T-cell (primary cell): ENCODE measurements around the gene RNF121. TPM values are rescaled to one million over a fixed set of nuclear protein-coding genes. Genes with fewer than 3 reads are reported as not detected.

ENCODE experiments used
- ATAC-seq, 4 experiments: fragments of 200-7000 bp in 3 of 4; fragments of 150-1000 bp in 1 of 4; cut with Tn5 transposase; replicated peaks in 1 of 4; 1 replicate in 3 of 4; 2 replicates in 1 of 4; pipeline ENCODE4 v1.10.0; 2021; ENCODE audit warnings: moderate library complexity in 3 of 4, mild to moderate bottlenecking in 2 of 4, moderate number of reproducible peaks in 1 of 4
- CTCF ChIA-PET, 2 donors: fragments of 300-600 bp; sonication (Branson Sonifier 250); formaldehyde crosslinking; loops; one replicate each; lab custom pipeline; 2022; ENCODE audit warnings: antibody characterized with exemption in 2 of 2; lab: Charles Lee
- POLR2A ChIA-PET, 2 donors: fragments of 300-600 bp; sonication (Branson Sonifier 250); formaldehyde crosslinking; loops; one replicate each; lab custom pipeline; 2022; ENCODE audit warnings: antibody characterized with exemption in 2 of 2; lab: Charles Lee
- DNase-seq, 35 experiments: peaks; one replicate each; pipeline versions ENCODE4 v3.0.0 to v3.0.0-alpha.2; 2013 to 2023
- H3K27ac ChIP-seq: one replicate; pipeline ENCODE4 v1.5.1; 2013; ENCODE audit warnings: low read length
- H3K27me3 ChIP-seq, 2 experiments: replicated peaks in 1 of 2; 1 replicate in 1 of 2; 2 replicates in 1 of 2; pipeline versions ENCODE4 v1.6.1 to v1.7.0; 2013; ENCODE audit warnings: low read length in 1 of 2, mixed read lengths in 1 of 2; ENCODE audit not compliant: control insufficient read depth in 2 of 2, insufficient read depth in 2 of 2; ENCODE audit errors: extremely low read depth in 1 of 2
- H3K36me3 ChIP-seq, 2 donors: 1 replicate in 1 of 2; 2 replicates in 1 of 2; pipeline versions ENCODE4 v1.6.1 to v1.7.0; 2013; ENCODE audit warnings: low read length in 1 of 2; ENCODE audit not compliant: control insufficient read depth in 2 of 2, insufficient read depth in 1 of 2; ENCODE audit errors: extremely low read depth in 1 of 2
- H3K4me1 ChIP-seq, 2 experiments: 1 replicate in 1 of 2; 2 replicates in 1 of 2; pipeline versions ENCODE4 v1.6.1 to v1.7.0; 2013; ENCODE audit warnings: low read length in 2 of 2, mixed read lengths in 1 of 2; ENCODE audit not compliant: insufficient read depth in 2 of 2, control insufficient read depth in 1 of 2; ENCODE audit errors: extremely low read depth in 1 of 2
- H3K4me3 ChIP-seq, 2 donors: 1 replicate in 1 of 2; 2 replicates in 1 of 2; pipeline versions ENCODE4 v1.5.1 to v1.7.0; 2013; ENCODE audit warnings: mild to moderate bottlenecking in 2 of 2, low read length in 1 of 2, moderate library complexity in 1 of 2; ENCODE audit not compliant: control insufficient read depth in 1 of 2; ENCODE audit errors: extremely low read depth in 1 of 2
- H3K9me3 ChIP-seq: 2 replicates; pipeline ENCODE4 v1.7.0; 2013
- H3K27ac Mint-ChIP-seq, 2 donors: one replicate each; pipeline ENCODE4 v1.8.0; 2020 to 2021; ENCODE audit warnings: mild to moderate bottlenecking in 2 of 2, mixed read lengths in 2 of 2
- H3K27me3 Mint-ChIP-seq, 2 donors: one replicate each; pipeline ENCODE4 v1.8.0; 2021 to 2022; ENCODE audit warnings: mixed read lengths in 2 of 2
- H3K36me3 Mint-ChIP-seq: one replicate; pipeline ENCODE4 v1.8.0; 2021; ENCODE audit warnings: mixed read lengths
- H3K4me1 Mint-ChIP-seq, 3 donors: one replicate each; pipeline ENCODE4 v1.8.0; 2020 to 2022; ENCODE audit warnings: mixed read lengths in 3 of 3, mild to moderate bottlenecking in 1 of 3
- H3K4me3 Mint-ChIP-seq, 3 donors: one replicate each; pipeline ENCODE4 v1.8.0; 2020 to 2022; ENCODE audit warnings: mild to moderate bottlenecking in 3 of 3, mixed read lengths in 3 of 3, moderate library complexity in 3 of 3
- H3K9me3 Mint-ChIP-seq, 3 donors: one replicate each; pipeline ENCODE4 v1.8.0; 2020 to 2022; ENCODE audit warnings: mixed read lengths in 3 of 3
- WGBS: methylation state at CpG from one replicate; pipeline ENCODE4 v1.1.5; 2013; ENCODE audit warnings: missing lambda C conversion rate; ENCODE audit not compliant: insufficient coverage; 5-methylcytosine and 5-hydroxymethylcytosine counted together
- total RNA-seq, 35 experiments: library from RNA in 6 of 35; stranded (reverse) in 6 of 35; fragments of 120-200 nt in 1 of 35; gene quantifications; one replicate each; pipeline versions ENCODE4 v1.2.1 to v1.2.4 and lab custom pipeline; 2013 to 2026

Gene RNF121
- total RNA-seq, 5 donors from 2014 or later (not counting 1 experiment from before 2014, with no cell fraction given), result 23.9 to 29.1 (median 24.8) TPM

GRCh38 chr11:71977743-71978418, 49.0 kb downstream of the RNF121 start:
- Mint-ChIP-seq H3K27ac (no peak overlapping the region), H3K27me3 (no peaks in the 10 kb centered on the region), H3K4me1 (peaks cover 0 to 4% (median 0%) of the 10 kb centered on the region in 3 donors), H3K36me3 (peaks cover 13% of the 10 kb centered on the region), H3K4me3 (no peak overlapping the region), H3K9me3 (no peaks in the 10 kb centered on the region)
- ATAC-seq, result peak; percentile 52 to 63 (median 57)
- ChIA-PET POLR2A (interaction anchor here in 1 of 2 donors (0.6 kb wide), 1 partner anchor 90 kb away, joined by 3 read pairs; no protein-coding TSS in a partner anchor), CTCF (interaction anchor here (0.6 to 4.0 kb wide), 12 partner anchors 10 to 453 kb away, joined by 3 to 22 read pairs (median 5); partner anchors contain the start of gene RNF121 (in 1 of the 2))
- Histone ChIP-seq H3K36me3 (peaks cover 2 to 18% of the 10 kb centered on the region in 2 donors), H3K27ac (no peak overlapping the region), H3K4me1 (no peaks in the 10 kb centered on the region), H3K4me3 (no peak overlapping the region), H3K27me3 (no peaks in the 10 kb centered on the region), H3K9me3 (no peaks in the 10 kb centered on the region)
- peak in 29 of 35 experiments; percentile 15 to 73 (median 40) for DNase-seq
- 65% methylated on average over 3 of the region's 7 CpGs for WGBS

DNA sequence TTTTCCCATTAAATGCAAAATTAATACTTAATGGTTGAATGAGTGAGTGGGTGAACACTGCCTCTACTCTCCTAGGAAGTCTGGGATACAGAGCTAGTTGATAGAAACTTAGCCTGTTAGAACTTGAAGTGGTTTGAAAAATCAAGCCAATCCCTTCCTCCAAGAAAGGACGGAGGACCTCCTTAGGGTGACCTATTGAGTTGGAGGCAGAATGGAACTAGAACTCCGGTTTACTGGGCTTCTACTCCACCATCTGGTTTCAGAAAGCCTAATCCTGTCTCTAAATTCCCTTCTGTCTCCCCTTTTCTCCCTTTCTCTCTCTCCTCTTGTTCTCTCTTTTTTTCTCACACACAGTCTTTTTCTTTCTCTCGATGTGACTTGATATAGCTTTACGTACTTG, 50.2 kb downstream of the RNF121 start:
- Mint-ChIP-seq H3K36me3 (peaks cover 23% of the 10 kb centered on the region), H3K27ac (no peak overlapping the region)

DNA sequence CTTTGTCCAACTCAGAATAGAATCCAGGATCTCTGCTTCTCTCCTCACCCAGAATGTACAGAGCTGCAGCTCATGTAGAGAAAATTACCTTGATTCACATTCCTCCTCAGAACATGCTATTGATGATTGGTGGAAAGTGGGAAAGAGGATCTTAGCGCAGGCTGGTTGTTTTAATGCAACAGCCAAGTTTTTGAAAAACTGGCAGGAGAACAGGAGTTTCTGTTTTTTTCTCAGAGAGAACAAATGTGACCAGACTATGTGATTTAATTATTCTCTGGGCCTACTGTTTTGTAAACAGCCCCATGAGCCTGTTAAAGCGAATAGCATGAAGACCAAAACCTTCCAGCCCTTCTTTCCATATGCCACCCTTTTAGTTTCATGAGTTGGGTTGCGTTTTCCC, 50.8 kb downstream of the RNF121 start:
- Histone ChIP-seq H3K4me3 (no peak overlapping the region), H3K27ac (no peak overlapping the region), H3K36me3 (peaks cover 2 to 17% of the 10 kb centered on the region in 2 donors), H3K9me3 (no peaks in the 10 kb centered on the region), H3K27me3 (no peaks in the 10 kb centered on the region), H3K4me1 (no peaks in the 10 kb centered on the region)
- CTCF ChIA-PET, result interaction anchor here (0.6 to 4.0 kb wide), 3 partner anchors 20 to 167 kb away, joined by 3 to 22 read pairs (median 3); no protein-coding TSS in a partner anchor
- Mint-ChIP-seq H3K27ac (no peak overlapping the region), H3K27me3 (no peaks in the 10 kb centered on the region), H3K4me1 (peaks cover 0 to 4% (median 0%) of the 10 kb centered on the region in 3 donors), H3K9me3 (no peaks in the 10 kb centered on the region), H3K36me3 (peaks cover 23% of the 10 kb centered on the region), H3K4me3 (no peak overlapping the region)
- no peak for DNase-seq
- WGBS, result 100% methylated on average over 1 of the region's 3 CpGs
- ATAC-seq, result no peak
- POLR2A ChIA-PET, result interaction anchor here in 1 of 2 donors (0.6 kb wide), 1 partner anchor 67 kb away, joined by 5 read pairs; no protein-coding TSS in a partner anchor

More for the DNA sequence above, 50.2 kb downstream of the RNF121 start:
- POLR2A ChIA-PET, result interaction anchor here in 1 of 2 donors (0.6 kb wide), 1 partner anchor 68 kb away, joined by 5 read pairs; no protein-coding TSS in a partner anchor
- DNase-seq (no peak), ATAC-seq (no peak)
- H3K4me1 Mint-ChIP-seq, result peaks cover 0 to 4% (median 0%) of the 10 kb centered on the region in 3 donors
- CTCF ChIA-PET, result interaction anchor here (0.6 to 4.0 kb wide), 7 partner anchors 9 to 168 kb away, joined by 3 to 22 read pairs (median 3); no protein-coding TSS in a partner anchor
- Histone ChIP-seq H3K9me3 (no peaks in the 10 kb centered on the region), H3K27me3 (no peaks in the 10 kb centered on the region), H3K4me1 (no peaks in the 10 kb centered on the region), H3K27ac (no peak overlapping the region), H3K4me3 (no peak overlapping the region), H3K36me3 (peaks cover 2 to 18% of the 10 kb centered on the region in 2 donors)
- no CpG with 5 or more reads among the region's 4 CpGs for WGBS
- no peaks in the 10 kb centered on the region for H3K9me3 Mint-ChIP-seq
- H3K4me3 Mint-ChIP-seq, result no peak overlapping the region
- no peaks in the 10 kb centered on the region for H3K27me3 Mint-ChIP-seq

DNA sequence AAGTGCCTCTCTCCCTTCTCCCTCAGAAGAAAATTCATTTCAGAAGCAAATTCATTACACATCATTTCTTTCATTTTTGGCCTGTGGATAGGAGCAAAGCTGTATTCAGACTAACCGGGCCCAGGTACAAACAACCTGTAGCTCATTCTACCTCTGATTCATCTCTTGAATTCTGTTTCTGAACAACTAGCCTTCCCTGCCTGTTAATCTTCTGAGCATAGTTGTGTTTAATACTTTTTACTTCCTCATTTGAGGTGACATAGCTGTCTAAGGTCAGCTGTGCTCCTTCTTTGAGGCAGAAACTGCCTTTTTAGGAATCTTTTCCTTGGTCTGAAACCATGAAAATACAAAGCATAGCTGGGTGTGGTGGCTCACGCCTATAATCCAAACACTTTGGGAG, 57.3 kb downstream of the RNF121 start:
- H3K27me3 Mint-ChIP-seq, result no peaks in the 10 kb centered on the region
- ATAC-seq, result no peak
- H3K27ac ChIP-seq, result no peak overlapping the region
- no peak for DNase-seq
- ChIA-PET CTCF (no interaction called here), POLR2A (interaction anchor here in 1 of 2 donors (0.7 kb wide), 1 partner anchor 249 kb away, joined by 10 read pairs; no protein-coding TSS in a partner anchor)
- 92% methylated on average over 2 of the region's 2 CpGs for WGBS
- no peaks in the 10 kb centered on the region for H3K27me3 ChIP-seq
- H3K9me3 ChIP-seq, result no peaks in the 10 kb centered on the region
- no peak overlapping the region for H3K4me3 ChIP-seq
- H3K36me3 Mint-ChIP-seq, result peaks cover 27% of the 10 kb centered on the region
- peaks cover 0 to 6% (median 0%) of the 10 kb centered on the region in 3 donors for H3K4me1 Mint-ChIP-seq
- no peaks in the 10 kb centered on the region for H3K9me3 Mint-ChIP-seq
- no peaks in the 10 kb centered on the region for H3K4me1 ChIP-seq
- H3K4me3 Mint-ChIP-seq, result no peak overlapping the region
- peaks cover 0 to 38% of the 10 kb centered on the region in 2 donors for H3K36me3 ChIP-seq
- no peak overlapping the region for H3K27ac Mint-ChIP-seq

- peaks cover 0 to 37% of the 10 kb centered on the region in 2 donors for H3K36me3 ChIP-seq
- H3K27me3 ChIP-seq, result no peaks in the 10 kb centered on the region
- H3K4me1 ChIP-seq, result no peaks in the 10 kb centered on the region
- H3K9me3 Mint-ChIP-seq, result no peaks in the 10 kb centered on the region
- DNase-seq (no peak), ATAC-seq (no peak)
- peaks cover 0 to 6% (median 0%) of the 10 kb centered on the region in 3 donors for H3K4me1 Mint-ChIP-seq
- no peaks in the 10 kb centered on the region for H3K9me3 ChIP-seq
- no peak overlapping the region for H3K27ac Mint-ChIP-seq
- no peak overlapping the region for H3K4me3 Mint-ChIP-seq
- H3K27ac ChIP-seq, result no peak overlapping the region
- ChIA-PET CTCF (interaction anchor here in 1 of 2 donors (1.1 kb wide), 1 partner anchor 9 kb away, joined by 4 read pairs; no protein-coding TSS in a partner anchor), POLR2A (interaction anchor here in 1 of 2 donors (0.7 kb wide), 1 partner anchor 27 kb away, joined by 3 read pairs; no protein-coding TSS in a partner anchor)
- H3K36me3 Mint-ChIP-seq, result peaks cover 28% of the 10 kb centered on the region
- no peak overlapping the region for H3K4me3 ChIP-seq
- H3K27me3 Mint-ChIP-seq, result no peaks in the 10 kb centered on the region
- 0% methylated on average over 1 of the region's 2 CpGs for WGBS
Observed at GRCh38 chr11:71987521-71987920, 58.7 kb downstream of the RNF121 start.

GRCh38 chr11:71988050-71988449, 59.2 kb downstream of the RNF121 start:
- H3K4me3 Mint-ChIP-seq, result no peak overlapping the region
- Histone ChIP-seq H3K27me3 (no peaks in the 10 kb centered on the region), H3K36me3 (peaks cover 0 to 37% of the 10 kb centered on the region in 2 donors), H3K9me3 (no peaks in the 10 kb centered on the region), H3K27ac (no peak overlapping the region), H3K4me1 (no peaks in the 10 kb centered on the region), H3K4me3 (no peak overlapping the region)
- DNase-seq (no peak), ATAC-seq (no peak)
- H3K4me1 Mint-ChIP-seq, result peaks cover 0 to 6% (median 0%) of the 10 kb centered on the region in 3 donors
- no peak overlapping the region for H3K27ac Mint-ChIP-seq
- WGBS, result 100% methylated on average over 1 of the region's 3 CpGs
- no peaks in the 10 kb centered on the region for H3K27me3 Mint-ChIP-seq
- ChIA-PET CTCF (interaction anchor here (0.6 to 1.1 kb wide), 3 partner anchors 9 to 17 kb away, joined by 3 to 4 read pairs (median 3); no protein-coding TSS in a partner anchor), POLR2A (interaction anchor here in 1 of 2 donors (0.7 kb wide), 1 partner anchor 26 kb away, joined by 3 read pairs; no protein-coding TSS in a partner anchor)
- H3K36me3 Mint-ChIP-seq, result peaks cover 29% of the 10 kb centered on the region
- H3K9me3 Mint-ChIP-seq, result no peaks in the 10 kb centered on the region
